HCT116 (cell line): ENCODE measurements around the gene CBL. TPM values are rescaled to one million over a fixed set of nuclear protein-coding genes. Genes with fewer than 3 reads are reported as not detected.
"Not testable (repeated sequence)": the region's sequence is repeated elsewhere in the genome, so short reads cannot be mapped to it uniquely, and the experiment has no call there.

Experiments
- ATAC-seq: fragments of 200-7000 bp; cut with Tn5 transposase; 2 replicates; pipeline ENCODE4 v1.9.1; 2020; ENCODE audit warnings: mild to moderate bottlenecking, moderate library complexity
- BruUV-seq: library from RNA; stranded (reverse); fragments of 400-500 nt; replicated peaks from 2 replicates; lab custom pipeline; 2021; lab: Mats Ljungman, UMichigan
- CTCF ChIA-PET: fragments of 300-600 bp; sonication (Branson Sonifier 250); formaldehyde crosslinking; loops from one replicate; lab custom pipeline; 2021; ENCODE audit warnings: antibody characterized with exemption; lab: Charles Lee
- POLR2A ChIA-PET: fragments of 300-600, 350-600 bp; sonication (Branson Sonifier 250); formaldehyde crosslinking; loops from one replicate; lab custom pipeline; 2021; ENCODE audit warnings: antibody characterized with exemption; lab: Charles Lee
- RAD21 ChIA-PET, 2 experiments: fragments of 300-600 bp; sonication (Branson Sonifier 250); formaldehyde crosslinking; loops; one replicate each; lab custom pipeline; 2023; ENCODE audit warnings: low total read pairs in 2 of 2; ENCODE audit not compliant: uncharacterized antibody in 2 of 2, unreplicated experiment in 2 of 2, low non-redundant PET in 1 of 2; lab: Charles Lee
- DNase-seq: peaks from one replicate; pipeline ENCODE4 v3.0.0-alpha.2; 2010; ENCODE audit warnings: low read depth, low spot score
- H2AFZ ChIP-seq: fragments of 200-600 bp; shearing (Covaris generic), sonication (generic); 2 replicates; pipeline ENCODE4 v1.6.1; 2017; ENCODE audit warnings: low read depth, mixed run types, mixed read lengths, antibody characterized with exemption, low read length; ENCODE audit not compliant: poor library complexity, severe bottlenecking
- H3K27ac ChIP-seq: 2 replicates; pipeline ENCODE4 v1.5.1; 2012; ENCODE audit warnings: low read depth, low read length
- H3K27me3 ChIP-seq: fragments of 200-600 bp; sonication (generic); 2 replicates; pipeline ENCODE4 v1.6.1; 2016; ENCODE audit warnings: mixed run types, low read length, mixed read lengths; ENCODE audit not compliant: insufficient read depth
- H3K36me3 ChIP-seq, 2 experiments: fragments of 200-500 bp in 1 of 2; fragments of 200-600 bp in 1 of 2; sonication (Bioruptor generic) in 1 of 2; sonication (generic) in 1 of 2; 2 replicates each; pipeline versions ENCODE4 v1.5.1 to v1.6.1; 2014 to 2016; ENCODE audit warnings: low read length in 2 of 2, inconsistent platforms in 1 of 2, mixed read lengths in 1 of 2, mixed run types in 1 of 2; ENCODE audit not compliant: insufficient read depth in 2 of 2, control insufficient read depth in 1 of 2
- H3K4me1 ChIP-seq, 2 experiments: fragments of 200-600 bp in 1 of 2; sonication (generic) in 1 of 2; 2 replicates each; pipeline versions ENCODE4 v1.5.1 to v1.6.1; 2012 to 2017; ENCODE audit warnings: low read length in 2 of 2, inconsistent platforms in 1 of 2, mild to moderate bottlenecking in 1 of 2, mixed read lengths in 1 of 2, mixed run types in 1 of 2, moderate library complexity in 1 of 2; ENCODE audit not compliant: insufficient read depth in 2 of 2, control insufficient read depth in 1 of 2
- H3K4me2 ChIP-seq: fragments of 200-600 bp; sonication (generic); 2 replicates; pipeline ENCODE4 v1.6.1; 2017; ENCODE audit warnings: mixed run types, low read length, mixed read lengths
- H3K4me3 ChIP-seq, 2 experiments: fragments of 200-600 bp in 1 of 2; sonication (generic) in 1 of 2; replicated peaks in 1 of 2; 2 replicates each; pipeline ENCODE4 v1.5.1; 2011 to 2016; ENCODE audit warnings: low read length in 2 of 2, control low read depth in 1 of 2, low read depth in 1 of 2, mild to moderate bottlenecking in 1 of 2, mixed read lengths in 1 of 2, mixed run types in 1 of 2
- H3K79me2 ChIP-seq: fragments of 200-600 bp; sonication (generic); 2 replicates; pipeline ENCODE4 v1.6.1; 2017; ENCODE audit warnings: mild to moderate bottlenecking, mixed run types, low read length, moderate library complexity, mixed read lengths; ENCODE audit not compliant: insufficient read depth
- H3K9ac ChIP-seq: fragments of 200-600 bp; sonication (generic); 2 replicates; pipeline ENCODE4 v1.6.1; 2016; ENCODE audit warnings: low read length, mixed read lengths
- H3K9me2 ChIP-seq: fragments of 200-600 bp; sonication (generic), shearing (Covaris generic); 2 replicates; pipeline ENCODE4 v1.6.1; 2017; ENCODE audit warnings: mixed run types, mild to moderate bottlenecking, moderate library complexity; ENCODE audit not compliant: insufficient read depth
- H3K9me3 ChIP-seq, 2 experiments: fragments of 200-500 bp in 1 of 2; fragments of 200-600 bp in 1 of 2; sonication (Bioruptor generic) in 1 of 2; sonication (generic) in 1 of 2; 2 replicates each; pipeline ENCODE4 v1.6.1; 2014 to 2017; ENCODE audit warnings: low read length in 2 of 2, mixed read lengths in 2 of 2, inconsistent platforms in 1 of 2, low read depth in 1 of 2, mild to moderate bottlenecking in 1 of 2, mixed run types in 1 of 2, moderate library complexity in 1 of 2; ENCODE audit not compliant: control insufficient read depth in 1 of 2, insufficient read depth in 1 of 2
- H4K20me1 ChIP-seq: fragments of 200-600 bp; sonication (generic), shearing (Covaris generic); 2 replicates; pipeline ENCODE4 v1.6.1; 2017; ENCODE audit warnings: mixed run types, mild to moderate bottlenecking, moderate library complexity; ENCODE audit not compliant: insufficient read depth
- CEBPB ChIP-seq: IDR thresholded peaks from 2 replicates; pipeline ENCODE4 v1.6.1; 2012; ENCODE audit warnings: low read depth
- EZH2phosphoT487 ChIP-seq: fragments of 200-600 bp; IDR thresholded peaks from 2 replicates; pipeline ENCODE4 v1.6.1; 2018; ENCODE audit warnings: antibody characterized with exemption, borderline replicate concordance
- JUND ChIP-seq: IDR thresholded peaks from 2 replicates; pipeline ENCODE4 v1.6.1; 2012
- REST ChIP-seq: IDR thresholded peaks from 2 replicates; pipeline ENCODE4 v1.6.1; 2012; ENCODE audit warnings: low read depth
- TCF7L2 ChIP-seq: IDR thresholded peaks from 2 replicates; pipeline ENCODE4 v1.7.0; 2011; ENCODE audit warnings: borderline replicate concordance, inconsistent platforms; ENCODE audit not compliant: insufficient read depth, insufficient read length; ENCODE audit errors: extremely low read depth
- intact Hi-C: fragments of 100-400 bp; cut with micrococcal nuclease; formaldehyde crosslinking; loops from 2 replicates; pipeline ENCODE4 v1.10.0; 2022
- total RNA-seq: library from RNA; stranded (reverse); gene quantifications from one replicate; pipeline ENCODE4 v1.2.1, GENCODE V29; 2021; ENCODE audit not compliant: unreplicated experiment

The CBL gene
- total RNA-seq, 1 experiment from 2014 or later = 31.1 TPM

- RAD21 ChIA-PET, H3K9me2 ChIP-seq, H3K79me2 ChIP-seq, H3K27me3 ChIP-seq, H2AFZ ChIP-seq, DNase-seq, H3K4me3 ChIP-seq, intact Hi-C loops, H4K20me1 ChIP-seq, H3K4me2 ChIP-seq, BruUV-seq, H3K36me3 ChIP-seq, POLR2A ChIA-PET, ATAC-seq, H3K27ac ChIP-seq, H3K9me3 ChIP-seq, H3K9ac ChIP-seq: not testable (repeated sequence)
- peaks cover 11 to 27% of the 10 kb centered on the region in 2 experiments for H3K4me1 ChIP-seq
- CTCF ChIA-PET = interaction anchor here (2.2 kb wide), 1 partner anchor 15 kb away, joined by 5 read pairs; the partner anchor contains the start of gene CBL
These were observed 14.9 kb upstream of the CBL start for GRCh38 chr11:119191265-119191664.

GRCh38 chr11:119192111-119192510 is 14.0 kb upstream of the CBL start:
- Histone ChIP-seq H3K79me2 (no peaks in the 10 kb centered on the region), H3K27ac (no peak overlapping the region), H4K20me1 (no peaks in the 10 kb centered on the region), H3K9me3 (no peaks in the 10 kb centered on the region), H3K9me2 (no peaks in the 10 kb centered on the region), H2AFZ (no peak overlapping the region), H3K4me3 (no peak overlapping the region), H3K9ac (no peak overlapping the region), H3K4me2 (no peak overlapping the region), H3K36me3 (no peaks in the 10 kb centered on the region), H3K4me1 (peaks cover 11 to 33% of the 10 kb centered on the region in 2 experiments), H3K27me3 (no peaks in the 10 kb centered on the region)
- intact Hi-C loops = no loop called here
- no TSS peak for BruUV-seq
- ATAC-seq (no peak), DNase-seq (no peak)
- TF ChIP-seq TCF7L2 (no peak), REST (no peak), JUND (no peak), CEBPB (no peak), EZH2phosphoT487 (no peak)
- ChIA-PET POLR2A (no interaction called here), RAD21 (no interaction called here), CTCF (interaction anchor here (0.9 kb wide), 1 partner anchor 14 kb away, joined by 3 read pairs; the partner anchor contains the start of gene CBL)
